ENCODE data around the gene LRMDA. TPM values are rescaled to one million over a fixed set of nuclear protein-coding genes. Genes with fewer than 3 reads are reported as not detected.
A peak's percentile ranks its signal among the peaks of the same experiment; 100 is the strongest.

LRMDA gene
- total and polyA plus RNA-seq, 2 of the 4 experiments (the other 2 are of a cell fraction): 0.07 TPM; not detected in 1

GRCh38 chr10:76353237-76353851 lies 921.9 kb downstream of the LRMDA start:
- peak overlapping the region; percentile 96; the same call in 1 of the 2 replicates for H4K5ac ChIP-seq (ENCODE audit: low read depth, low read length)
- H3K56ac ChIP-seq (ENCODE audit: extremely low read depth, insufficient read depth, low read length): no peak overlapping the region
- peak overlapping the region; percentile 94 for H3K14ac ChIP-seq (replicated peaks; ENCODE audit: low read depth, low read length)
- no peaks in the 10 kb centered on the region; the same call in 1 of the 2 replicates for H3K9me1 ChIP-seq (ENCODE audit: insufficient read depth, low read length)
- H3K4me2 ChIP-seq (ENCODE audit: low read depth, low read length): no peak overlapping the region
- DNase-seq: no peak
- ATAC-seq (ENCODE audit: low read depth): no peak
- peak overlapping the region; percentile 94 for H2AK5ac ChIP-seq (ENCODE audit: low read depth, low read length)
- H3K27me3 ChIP-seq (ENCODE audit: control insufficient read depth, insufficient read depth, low read length): no peaks in the 10 kb centered on the region
- no peaks in the 10 kb centered on the region for H4K20me1 ChIP-seq (ENCODE audit: insufficient read depth, low read length)
- H2AK9ac ChIP-seq (replicated peaks; ENCODE audit: low read depth, low read length, poor library complexity): no peak overlapping the region
- ChIA-PET CTCF (no interaction called here), POLR2A (ENCODE audit: unreplicated experiment) (no interaction called here)
- no peaks in the 10 kb centered on the region for H3K36me3 ChIP-seq (ENCODE audit: control insufficient read depth, insufficient read depth, low read length)
- H3K4me3 ChIP-seq (ENCODE audit: insufficient read depth, low read depth, low read length): no peak overlapping the region
- in situ Hi-C loops (cut with MboI; ENCODE audit: low sequenced_read_pairs): no loop called here
- dilution Hi-C loops (cut with HindIII; ENCODE audit: low sequenced_read_pairs, unreplicated experiment): no loop called here
- peak overlapping the region; percentile 28 for H2AFZ ChIP-seq (replicated peaks; ENCODE audit: low read length, poor library complexity)
- H3K18ac ChIP-seq (ENCODE audit: low read depth, low read length): peak overlapping the region; percentile 96; the same call in 1 of the 2 replicates
- peaks cover 11% of the 10 kb centered on the region for H3K4me1 ChIP-seq (ENCODE audit: control insufficient read depth, insufficient read depth, low read length)
- no peak overlapping the region for H3K9ac ChIP-seq (ENCODE audit: low read depth, low read length)
- intact Hi-C loops (cut with micrococcal nuclease): no loop called here
- TF ChIP-seq RCOR1 (IDR thresholded peaks at IDR 0.05; ENCODE audit: insufficient replicate concordance, low read length) (no peak), NFE2L2 (IDR thresholded peaks at IDR 0.05; ENCODE audit: low read depth, low read length) (no peak), POLR2A (IDR thresholded peaks at IDR 0.05; ENCODE audit: low read depth, low read length) (no peak), RAD21 (IDR thresholded peaks at IDR 0.05; ENCODE audit: low read length) (no peak), CTCF (conservative IDR thresholded peaks at IDR 0.05; ENCODE audit: low read depth, low read length) (no peak), FOS (IDR thresholded peaks at IDR 0.05; ENCODE audit: low read depth, low read length) (no peak), BHLHE40 (IDR thresholded peaks at IDR 0.05; ENCODE audit: low read depth, low read length) (no peak), CEBPB (IDR thresholded peaks at IDR 0.05; ENCODE audit: low read depth, low read length) (no peak), ELK1 (IDR thresholded peaks at IDR 0.05; ENCODE audit: borderline replicate concordance, low read depth, low read length) (no peak), USF2 (IDR thresholded peaks at IDR 0.05; ENCODE audit: low read depth, low read length) (no peak), SMC3 (IDR thresholded peaks at IDR 0.05; ENCODE audit: low read depth, low read length) (no peak), CHD1 (IDR thresholded peaks at IDR 0.05; ENCODE audit: low read depth, low read length) (no peak), MAFK (IDR thresholded peaks at IDR 0.05; ENCODE audit: low read depth, low read length) (no peak), MAZ (IDR thresholded peaks at IDR 0.05; ENCODE audit: borderline replicate concordance, low read depth, low read length) (no peak), RFX5 (IDR thresholded peaks at IDR 0.05; ENCODE audit: low read depth, low read length) (no peak), MXI1 (IDR thresholded peaks at IDR 0.05; ENCODE audit: borderline replicate concordance, low read depth, low read length) (no peak)
- no peaks in the 10 kb centered on the region for H3K79me1 ChIP-seq (ENCODE audit: low read depth in 1 of 2, low read length in 2 of 2)
- H2BK15ac ChIP-seq (ENCODE audit: low read depth, low read length): peak overlapping the region; percentile 96
- BruUV-seq (replicated peaks): no TSS peak
- peak overlapping the region; percentile 99 for H2BK5ac ChIP-seq (ENCODE audit: low read depth, low read length, poor library complexity, severe bottlenecking)
- peak overlapping the region; percentile 100 for H2BK20ac ChIP-seq (ENCODE audit: low read depth, low read length)
- no CpG with 5 or more reads among the region's 6 CpGs for WGBS, 2 experiments (ENCODE audit: extremely low coverage in 2 of 2, insufficient read length in 1 of 2)
- H3K27ac ChIP-seq (ENCODE audit: insufficient read depth, low read length): no peak overlapping the region
- peak overlapping the region; percentile 57 to 95; a peak in 3 of 4 replicates for H4K8ac ChIP-seq (ENCODE audit: low read depth in 2 of 2, low read length in 2 of 2)
- H3K23ac ChIP-seq (ENCODE audit: low read depth, low read length): peak overlapping the region; percentile 89; the same call in 1 of the 2 replicates
- peak overlapping the region; percentile 98 for H4K91ac ChIP-seq (ENCODE audit: insufficient read depth, low read depth, low read length)
- no peaks in the 10 kb centered on the region for H3K9me3 ChIP-seq (ENCODE audit: control insufficient read depth, insufficient read depth, low read length)
- H3K4ac ChIP-seq (ENCODE audit: low read depth, low read length): peak overlapping the region; percentile 99
- H2BK120ac ChIP-seq (ENCODE audit: low read depth, low read length): peak overlapping the region; percentile 100

Measured in IMR-90 (cell line).